GM23338 (cell line): Measurements from ENCODE around the gene RPLP2. TPM values are rescaled to one million over a fixed set of nuclear protein-coding genes. Genes with fewer than 3 reads are reported as not detected.

Experiments
- ATAC-seq: fragments of 200-7000 bp; cut with Tn5 transposase; 3 replicates; pipeline ENCODE4 v1.9.1; 2020
- DNase-seq: peaks from one replicate; pipeline ENCODE4 v3.0.0-alpha.2; 2015; ENCODE audit warnings: low spot score
- H2AFZ ChIP-seq: fragments of 200-600 bp; sonication (generic); 2 replicates; pipeline ENCODE4 v1.8.0; 2016; ENCODE audit warnings: antibody characterized with exemption, mild to moderate bottlenecking, moderate library complexity
- H3F3A ChIP-seq: fragments of 200-600 bp; sonication (generic); replicated peaks from 2 replicates; pipeline ENCODE4 v1.8.0; 2017; ENCODE audit warnings: antibody characterized with exemption, mixed run types, low read depth
- H3K27ac ChIP-seq: fragments of 200-600 bp; sonication (generic); 2 replicates; pipeline ENCODE4 v1.6.1; 2016; ENCODE audit warnings: low read depth
- H3K27me3 ChIP-seq: fragments of 200-600 bp; sonication (generic); 2 replicates; pipeline ENCODE4 v1.8.0; 2016; ENCODE audit warnings: mild to moderate bottlenecking, mixed run types, moderate library complexity; ENCODE audit not compliant: insufficient read depth
- H3K36me3 ChIP-seq: fragments of 200-600 bp; sonication (generic); 2 replicates; pipeline ENCODE4 v1.8.0; 2016; ENCODE audit warnings: mild to moderate bottlenecking; ENCODE audit not compliant: insufficient read depth
- H3K4me1 ChIP-seq: fragments of 200-600 bp; sonication (generic); 2 replicates; pipeline ENCODE4 v1.8.0; 2016; ENCODE audit warnings: mild to moderate bottlenecking, moderate library complexity; ENCODE audit not compliant: insufficient read depth
- H3K4me2 ChIP-seq: fragments of 200-600 bp; sonication (generic); 2 replicates; pipeline ENCODE4 v1.7.1; 2017; ENCODE audit warnings: mixed run types
- H3K4me3 ChIP-seq: fragments of 200-600 bp; sonication (generic); 2 replicates; pipeline ENCODE4 v1.6.1; 2016; ENCODE audit warnings: mixed run types
- H3K79me2 ChIP-seq: fragments of 200-600 bp; sonication (generic); replicated peaks from 2 replicates; pipeline ENCODE4 v1.8.0; 2017; ENCODE audit warnings: mild to moderate bottlenecking; ENCODE audit not compliant: insufficient read depth
- H3K9me2 ChIP-seq: fragments of 200-600 bp; sonication (generic); 2 replicates; pipeline ENCODE4 v1.8.0; 2017; ENCODE audit not compliant: insufficient read depth
- H4K20me1 ChIP-seq: fragments of 200-600 bp; sonication (generic); replicated peaks from 2 replicates; pipeline ENCODE4 v1.8.0; 2017; ENCODE audit warnings: mild to moderate bottlenecking; ENCODE audit not compliant: insufficient read depth
- H3K27ac Mint-ChIP-seq: 2 replicates; pipeline ENCODE4 v1.8.0; 2020; ENCODE audit warnings: inconsistent platforms, mild to moderate bottlenecking, moderate library complexity, mixed read lengths
- H3K27me3 Mint-ChIP-seq: 3 replicates; pipeline ENCODE4 v1.8.0; 2022; ENCODE audit warnings: low read depth, mild to moderate bottlenecking, moderate library complexity, mixed read lengths, inconsistent platforms; ENCODE audit not compliant: insufficient read depth, poor library complexity
- H3K36me3 Mint-ChIP-seq: 3 replicates; pipeline ENCODE4 v1.8.0; 2021; ENCODE audit warnings: low read depth, mild to moderate bottlenecking, inconsistent platforms, moderate library complexity, mixed read lengths
- H3K4me1 Mint-ChIP-seq: 3 replicates; pipeline ENCODE4 v1.8.0; 2020; ENCODE audit warnings: mild to moderate bottlenecking, inconsistent platforms, mixed read lengths
- H3K4me3 Mint-ChIP-seq: 3 replicates; pipeline ENCODE4 v1.8.0; 2021; ENCODE audit warnings: moderate library complexity, mild to moderate bottlenecking, inconsistent platforms, mixed read lengths
- H3K9me3 Mint-ChIP-seq: 3 replicates; pipeline ENCODE4 v1.8.0; 2020; ENCODE audit warnings: moderate library complexity, mild to moderate bottlenecking, inconsistent platforms, mixed read lengths
- ETS1 ChIP-seq: IDR thresholded peaks from 2 replicates; pipeline ENCODE4 v1.6.1; 2016; ENCODE audit warnings: antibody characterized with exemption
- EZH2 ChIP-seq: fragments of 200-600 bp; sonication (generic); IDR thresholded peaks from one replicate; pipeline ENCODE4 v1.8.0; 2017; ENCODE audit warnings: antibody characterized with exemption, mild to moderate bottlenecking, low read depth; ENCODE audit not compliant: unreplicated experiment
- EZH2phosphoT487 ChIP-seq: fragments of 200-600 bp; sonication (generic); IDR thresholded peaks from one replicate; pipeline ENCODE4 v1.8.1; 2018; ENCODE audit warnings: antibody characterized with exemption; ENCODE audit not compliant: unreplicated experiment
- NANOG ChIP-seq: IDR thresholded peaks from 2 replicates; pipeline ENCODE4 v1.6.1; 2016; ENCODE audit warnings: antibody characterized with exemption, borderline replicate concordance
- STAT1 ChIP-seq: IDR thresholded peaks from one replicate; pipeline ENCODE4 v1.6.1; 2016; ENCODE audit warnings: antibody characterized with exemption; ENCODE audit not compliant: unreplicated experiment
- ZNF331 ChIP-seq: fragments of 250-450 bp; sonication (Bioruptor Pico); IDR thresholded peaks from 2 replicates; pipeline ENCODE4 v1.5.0; 2020; ENCODE audit warnings: low read depth, mild to moderate bottlenecking, moderate library complexity
- ZNF462 ChIP-seq: fragments of 250-450 bp; sonication (Bioruptor Pico); IDR thresholded peaks from 2 replicates; pipeline ENCODE4 v1.5.0; 2020; ENCODE audit warnings: mild to moderate bottlenecking, moderate library complexity
- polyA plus RNA-seq: library from polyadenylated mRNA; unstranded; fragments of >200 nt; fragmentation: Nextera tagmentation; extraction: Ambion mirVana; gene quantifications from 2 replicates; pipeline ENCODE4 v1.2.1, GENCODE V29; 2016
- total RNA-seq: library from RNA; depleted of rRNA; stranded (reverse); fragments of >200 nt; shearing (Covaris generic); gene quantifications from 2 replicates; pipeline ENCODE4 v1.2.3, GENCODE V29; 2014

Gene RPLP2
- total and polyA plus RNA-seq, 2 experiments from 2014 or later: 518 to 1,782 TPM

GRCh38 chr11:760236-760635 lies 49.5 kb upstream of the RPLP2 start:
- Histone ChIP-seq H3K36me3 (peaks cover 66% of the 10 kb centered on the region), H3K27ac (no peak overlapping the region), H3K79me2 (peaks cover 32% of the 10 kb centered on the region), H3K9me2 (no peaks in the 10 kb centered on the region), H3F3A (peaks cover 59% of the 10 kb centered on the region), H2AFZ (no peak overlapping the region), H3K27me3 (no peaks in the 10 kb centered on the region), H3K4me2 (no peak overlapping the region), H4K20me1 (peaks cover 13% of the 10 kb centered on the region), H3K4me3 (no peak overlapping the region), H3K4me1 (peaks cover 8% of the 10 kb centered on the region)
- H3K27ac Mint-ChIP-seq: no peak overlapping the region
- ATAC-seq (no peak), DNase-seq (no peak)
- H3K4me3 Mint-ChIP-seq: no peak overlapping the region
- peaks cover 10% of the 10 kb centered on the region for H3K4me1 Mint-ChIP-seq
- TF ChIP-seq NANOG (no peak), ETS1 (no peak), EZH2phosphoT487 (no peak)
- peaks cover 88% of the 10 kb centered on the region for H3K36me3 Mint-ChIP-seq
- no peaks in the 10 kb centered on the region for H3K9me3 Mint-ChIP-seq
- peaks cover 22% of the 10 kb centered on the region for H3K27me3 Mint-ChIP-seq

- peaks cover 10% of the 10 kb centered on the region for H3K4me1 Mint-ChIP-seq
- no peak overlapping the region for H3K4me3 Mint-ChIP-seq
- Histone ChIP-seq H2AFZ (no peak overlapping the region), H3K4me1 (peaks cover 8% of the 10 kb centered on the region), H3K4me3 (no peak overlapping the region), H3K79me2 (peaks cover 18% of the 10 kb centered on the region), H3K9me2 (no peaks in the 10 kb centered on the region), H4K20me1 (peaks cover 17% of the 10 kb centered on the region), H3K4me2 (no peak overlapping the region; the same call in 1 of the 2 replicates), H3K36me3 (peaks cover 66% of the 10 kb centered on the region), H3K27ac (peak overlapping the region; percentile 80; the same call in 1 of the 2 replicates), H3F3A (peaks cover 65% of the 10 kb centered on the region), H3K27me3 (no peaks in the 10 kb centered on the region)
- no peak for DNase-seq
- peaks cover 89% of the 10 kb centered on the region for H3K36me3 Mint-ChIP-seq
- ATAC-seq: no peak
- H3K27ac Mint-ChIP-seq: no peak overlapping the region; the same call in 1 of the 2 replicates
- no peak for TF ChIP-seq ZNF331 (CRISPR knock-in tag)
- TF ChIP-seq EZH2: no peak
- no peak for TF ChIP-seq ZNF462 (CRISPR knock-in tag)
- TF ChIP-seq STAT1: no peak
- TF ChIP-seq NANOG: no peak
- H3K9me3 Mint-ChIP-seq: no peaks in the 10 kb centered on the region
- peaks cover 29% of the 10 kb centered on the region for H3K27me3 Mint-ChIP-seq
These were observed 48.1 kb upstream of the RPLP2 start for GRCh38 chr11:761526-762108.
